Left cardiac atrium (tissue), 4 donors: ENCODE results near the gene PHF19. TPM values are rescaled to one million over a fixed set of nuclear protein-coding genes. Genes with fewer than 3 reads are reported as not detected.

Source experiments
- ATAC-seq, 2 donors: fragments of 200-7000 bp; cut with Tn5 transposase; one replicate each; pipeline ENCODE4 v1.9.1; 2020; ENCODE audit warnings: mild to moderate bottlenecking in 2 of 2, moderate library complexity in 2 of 2
- DNase-seq: peaks from one replicate; pipeline ENCODE4 v3.0.0-alpha.2; 2020
- intact Hi-C, 2 donors: fragments of 100-400 bp; cut with DNase I; formaldehyde crosslinking; loops; one replicate each; pipeline versions ENCODE4 v1.14.1 to v1.15.1; 2022 to 2023
- total RNA-seq, 2 donors: library from RNA; stranded (reverse); fragmentation: NEBNext Ultra II Directional; extraction: Animal tissue kit (Norgen Biotek cat#: 25700); gene quantifications; one replicate each; pipeline ENCODE4 v1.2.1, GENCODE V29; 2021
- donor health status: DM: no; HTN: yes; CAD: no.
- donor health status: DM: no; HTN: yes; CAD: no; lungs with severe emphysema.
- donor health status: DM: yes; HTN: yes; CAD: no.
- donor health status: Dilated cardiomyopathy.

PHF19 gene
- total RNA-seq, 2 donors from 2014 or later = 16.8 to 18.5 TPM

DNA sequence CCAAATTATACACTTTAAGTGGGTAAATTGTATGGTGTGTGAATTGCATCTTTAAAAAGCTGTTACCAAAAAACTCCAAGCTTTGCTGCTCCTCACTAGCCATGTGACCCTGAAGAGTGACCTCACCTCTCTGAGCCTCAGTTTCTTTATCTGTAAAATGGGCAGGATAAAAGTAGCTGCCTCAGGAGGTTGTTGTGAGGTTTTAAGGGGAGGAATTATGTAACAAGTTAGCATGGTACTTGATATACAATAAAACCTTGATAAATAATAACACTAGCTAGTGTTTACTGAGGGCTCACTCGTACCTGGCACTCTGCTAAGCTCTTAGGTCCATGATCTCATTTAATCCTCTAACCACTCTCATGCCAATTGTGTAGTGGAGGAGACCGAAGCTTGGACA lies 19.0 kb upstream of the PHF19 start:
- intact Hi-C loops = no loop called here
- DNase-seq = no peak

DNA sequence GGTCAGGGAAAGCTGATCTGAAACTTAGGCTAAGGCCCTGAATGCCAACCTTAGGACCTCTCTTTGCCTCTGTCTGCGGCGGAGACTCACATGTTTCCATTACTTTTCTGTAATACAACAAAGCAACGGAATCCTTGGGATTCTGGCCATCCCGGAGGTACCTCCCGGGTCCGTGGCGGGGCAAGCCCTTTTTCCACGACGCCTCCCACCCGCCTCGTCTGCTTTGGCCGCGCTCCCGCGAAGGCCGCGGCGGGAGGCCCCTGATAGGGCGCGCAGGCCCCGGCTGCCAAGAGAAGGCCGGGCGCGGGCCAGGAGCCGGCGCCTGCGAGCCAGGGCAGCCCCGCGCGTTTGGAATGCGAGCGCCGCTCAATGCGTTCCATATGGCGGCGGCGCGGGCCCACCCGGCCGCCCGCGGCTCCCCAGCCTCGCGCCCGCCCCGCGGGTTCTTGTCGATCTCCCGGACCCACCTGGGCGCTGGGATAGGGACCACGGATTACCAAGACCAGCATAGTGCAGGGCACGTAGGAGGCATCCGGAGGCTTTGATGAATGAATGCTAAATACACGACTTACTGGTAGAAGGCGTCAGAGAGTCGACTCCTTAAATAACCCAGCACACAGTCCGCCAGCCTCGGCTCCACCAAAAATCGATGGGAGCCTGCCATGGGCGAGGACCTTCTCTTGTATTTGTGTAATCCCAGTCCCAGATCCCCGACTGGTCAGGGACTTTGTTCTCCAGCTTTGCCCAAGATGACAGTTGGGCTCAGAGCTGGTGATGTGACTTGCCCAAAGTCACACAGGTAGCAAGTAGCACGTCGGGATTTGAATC lies 17.5 kb upstream of the PHF19 start:
- intact Hi-C loops = no loop called here
- peak; percentile 83 to 90 for ATAC-seq
- DNase-seq = peak; percentile 77

More for the DNA sequence above, 19.0 kb upstream of the PHF19 start:
- ATAC-seq = no peak

DNA sequence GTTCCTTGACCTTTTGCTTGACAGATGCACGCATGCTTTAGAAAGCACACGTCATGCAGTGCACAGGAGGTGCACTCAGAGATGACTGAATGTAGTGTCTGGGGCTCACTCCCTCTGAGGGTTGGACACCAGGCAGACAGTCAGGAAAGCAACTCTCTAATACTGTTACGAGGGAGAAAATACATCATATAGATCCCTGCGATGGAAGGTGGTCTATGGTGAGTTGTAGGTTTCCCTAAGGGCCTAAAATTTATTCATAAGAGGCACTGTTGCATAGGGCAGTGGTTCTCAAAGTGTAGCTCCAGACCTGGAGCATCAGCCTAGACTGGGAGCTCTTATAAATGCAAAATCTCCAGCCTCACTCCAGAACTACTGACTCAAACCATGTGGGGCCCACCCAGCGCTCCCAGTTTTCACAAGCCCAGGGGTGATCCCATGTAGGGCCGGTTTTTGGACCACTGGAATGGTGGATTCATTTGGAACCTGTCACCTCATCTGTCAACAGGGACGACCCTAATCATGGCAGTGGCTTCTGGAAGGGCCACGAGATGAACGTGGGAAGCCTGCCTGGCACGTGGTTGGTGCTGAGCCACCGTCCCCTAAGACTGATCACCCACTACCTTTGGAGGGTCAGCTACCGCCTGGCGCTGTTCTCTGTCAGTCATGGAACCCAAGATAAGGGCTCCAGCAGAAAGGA lies 16.8 kb upstream of the PHF19 start:
- intact Hi-C loops = no loop called here
- ATAC-seq = no peak
- no peak for DNase-seq

DNA sequence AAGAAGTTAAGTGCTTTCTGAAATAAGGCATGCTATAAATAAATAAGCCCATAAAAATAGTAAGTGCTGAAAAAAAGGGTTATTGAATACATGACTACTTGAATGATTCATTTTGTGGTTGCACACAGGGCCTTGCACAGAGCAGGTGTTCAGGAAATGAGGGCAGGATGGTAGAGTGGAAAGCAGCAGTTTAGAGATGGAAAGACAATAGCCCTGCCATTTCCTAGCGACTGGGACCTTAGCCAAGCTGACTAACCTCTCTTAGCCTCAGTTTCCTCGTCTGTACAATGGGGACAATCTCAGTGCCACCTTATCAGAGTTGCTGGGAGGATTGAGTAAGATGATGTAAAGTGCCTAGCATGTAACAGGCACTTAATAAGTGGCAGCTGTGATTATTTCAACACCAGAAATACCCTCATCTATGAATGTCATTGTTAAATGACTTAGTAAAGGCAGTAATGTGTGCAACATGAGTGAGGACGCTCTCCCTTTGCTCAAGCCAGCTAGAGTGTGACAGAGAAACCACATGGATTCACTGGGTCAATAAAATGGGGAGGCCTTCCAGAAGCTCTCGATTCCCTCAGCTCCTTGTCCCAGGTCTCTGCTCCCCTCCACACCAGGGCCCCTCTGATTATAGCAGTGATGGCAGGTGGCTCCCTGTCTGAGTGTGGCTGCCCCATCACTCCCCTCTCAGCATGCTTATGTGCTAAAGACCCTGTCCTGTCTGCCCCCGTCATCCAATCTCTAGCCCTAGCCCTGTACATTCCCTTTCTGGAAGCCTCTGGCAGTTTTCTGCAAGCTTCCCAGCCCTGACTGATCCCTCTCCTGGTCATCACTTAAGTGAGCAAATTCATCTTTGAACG lies 16.0 kb upstream of the PHF19 start:
- intact Hi-C loops = no loop called here
- no peak for DNase-seq
- ATAC-seq = no peak

DNA sequence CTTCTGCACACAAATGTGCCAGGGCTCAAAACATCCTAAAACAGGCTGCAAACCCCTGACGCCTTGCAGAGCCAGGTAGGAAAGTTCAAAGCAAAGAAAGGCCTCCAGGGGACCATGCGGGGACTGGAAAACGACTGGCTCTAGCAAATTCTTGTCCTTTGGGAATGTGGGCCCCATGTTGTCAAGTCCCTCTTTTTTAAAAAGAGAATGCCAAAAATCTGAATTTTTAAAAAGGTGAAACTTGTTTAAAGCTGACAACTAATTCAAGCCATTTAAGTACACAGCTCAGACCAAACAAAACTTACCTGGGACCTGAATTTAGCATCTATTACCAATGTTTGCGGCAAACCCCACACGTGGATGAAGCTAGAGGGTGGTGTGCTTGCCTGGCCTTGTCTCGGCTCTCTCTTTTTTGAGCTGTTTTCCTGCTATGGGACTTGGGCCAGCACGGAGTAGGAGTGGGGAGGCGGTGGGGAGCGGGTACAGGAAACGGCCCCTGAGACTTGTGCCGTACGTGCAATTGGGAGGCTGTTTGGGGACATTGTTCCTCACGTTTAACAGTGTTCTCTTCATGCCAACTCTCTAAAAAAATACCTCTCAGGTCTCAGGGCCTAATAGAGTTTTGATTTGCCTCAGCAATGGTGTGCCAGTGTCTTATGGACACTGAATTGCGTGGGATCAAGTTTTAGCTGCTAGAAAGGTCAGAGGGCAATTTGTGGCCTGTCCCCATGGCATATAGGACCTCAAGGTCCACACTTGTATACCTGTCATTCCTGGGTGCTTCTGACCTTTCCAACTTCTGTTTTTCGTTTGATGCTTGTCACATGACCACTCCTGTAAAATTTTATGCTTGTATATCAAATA lies 15.1 kb upstream of the PHF19 start:
- DNase-seq (no peak), ATAC-seq (no peak)
- intact Hi-C loops = no loop called here

DNA sequence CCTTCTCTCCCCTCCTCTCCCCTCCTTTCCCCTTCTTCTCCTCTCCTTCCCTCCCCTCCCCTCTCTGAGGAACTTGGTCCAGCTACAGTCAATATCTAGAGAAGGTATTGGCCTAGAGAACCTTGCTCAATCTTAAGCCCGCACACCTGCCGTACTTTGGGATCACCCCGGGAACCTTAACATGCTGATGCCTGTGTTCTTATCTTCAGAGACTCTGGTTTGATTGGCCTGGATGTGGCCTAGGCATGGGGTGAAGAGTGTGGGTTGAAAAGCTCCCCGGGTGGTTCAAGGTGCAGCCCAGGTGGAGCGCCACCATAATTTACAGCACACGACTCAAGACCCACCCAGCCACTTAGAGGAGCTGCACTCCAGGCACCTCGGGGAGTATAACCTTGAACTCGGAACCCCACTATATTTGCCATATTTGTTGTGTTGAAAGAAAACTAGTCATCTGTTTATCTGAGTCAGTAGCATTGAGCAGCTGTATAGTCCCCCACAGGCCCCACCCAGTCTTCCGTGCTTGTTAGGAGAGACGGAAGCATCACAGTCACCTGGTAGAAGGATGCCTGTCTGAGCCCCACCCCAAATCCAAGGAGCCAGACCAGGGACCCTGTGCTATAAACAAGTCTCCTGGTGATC lies 14.4 kb upstream of the PHF19 start:
- intact Hi-C loops = no loop called here
- DNase-seq (no peak), ATAC-seq (no peak)

DNA sequence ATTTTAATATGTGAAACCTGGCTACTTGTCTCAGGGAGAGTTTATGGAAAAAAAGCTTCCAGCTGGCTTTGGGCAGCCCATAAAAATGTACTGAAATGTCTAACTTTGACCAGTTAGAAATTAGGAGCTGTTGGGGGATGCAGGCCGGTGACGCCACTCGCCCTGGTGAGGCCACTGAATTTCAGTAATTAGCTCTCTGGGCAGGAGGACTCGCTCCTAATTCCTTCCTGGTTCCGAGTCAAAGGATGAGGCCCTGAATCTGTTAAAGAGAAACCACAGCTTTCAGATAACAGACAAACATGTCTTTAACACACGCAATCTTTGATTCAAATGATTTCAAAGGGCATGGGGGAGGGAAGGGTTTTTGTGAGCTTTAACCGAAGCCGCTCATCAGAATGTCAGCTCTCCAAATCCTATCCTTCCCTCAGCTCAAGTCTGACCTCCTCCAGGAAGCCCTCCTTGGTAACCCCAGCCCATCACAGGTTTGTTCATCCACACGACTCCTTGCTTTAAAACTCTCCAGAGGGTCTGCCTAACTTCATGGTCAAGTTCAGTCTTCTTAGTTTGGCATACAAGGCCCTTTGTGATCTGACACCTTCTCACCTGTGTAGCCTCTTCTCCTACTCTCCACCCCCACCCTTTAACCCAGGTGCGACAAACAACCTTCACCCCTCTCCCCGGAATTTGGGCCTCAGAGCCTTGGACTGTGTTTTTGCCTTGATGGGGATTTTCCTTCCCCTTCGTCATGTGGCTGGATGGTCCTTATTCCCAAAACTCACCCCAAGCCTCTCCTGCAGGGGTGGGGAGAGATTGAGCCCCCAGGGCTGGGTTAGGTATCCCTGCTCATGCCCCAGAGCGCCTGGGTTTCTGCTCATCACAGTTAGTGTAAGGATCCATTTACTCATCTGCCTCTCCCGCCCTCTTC lies 13.6 kb upstream of the PHF19 start:
- ATAC-seq (no peak), DNase-seq (no peak)
- intact Hi-C loops = no loop called here

DNA sequence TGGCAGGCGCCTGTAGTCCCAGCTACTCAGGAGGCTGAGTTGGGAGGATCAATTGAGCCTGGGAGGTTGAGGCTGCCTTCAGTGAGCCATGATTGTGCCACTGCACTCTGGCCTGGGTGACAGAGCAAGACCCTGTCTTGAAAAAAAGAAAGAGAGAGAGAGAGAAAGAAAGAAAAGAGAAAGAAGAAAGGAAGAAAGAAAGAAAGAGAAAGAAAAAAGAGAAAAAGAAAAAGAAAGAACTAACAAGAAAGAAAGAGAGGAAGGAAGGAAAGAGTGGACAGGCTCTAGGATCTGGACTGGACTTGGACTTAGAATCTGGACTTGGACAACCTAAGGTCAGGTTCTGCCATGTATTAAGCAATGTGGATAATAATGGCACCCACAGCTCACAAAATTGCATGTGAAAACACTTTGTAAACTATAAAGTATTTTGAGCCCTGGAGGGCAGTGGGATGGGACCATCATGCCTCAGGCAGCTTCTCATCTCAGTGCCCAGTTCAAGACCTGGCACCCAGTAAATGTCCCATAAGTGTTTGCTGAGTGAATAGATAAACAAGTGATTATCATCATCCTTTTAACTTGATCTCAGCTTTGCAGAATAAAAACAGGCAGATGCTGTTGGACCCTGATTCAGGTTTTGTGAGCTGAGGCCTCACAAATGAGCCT lies 12.8 kb upstream of the PHF19 start:
- no peak for ATAC-seq

DNA sequence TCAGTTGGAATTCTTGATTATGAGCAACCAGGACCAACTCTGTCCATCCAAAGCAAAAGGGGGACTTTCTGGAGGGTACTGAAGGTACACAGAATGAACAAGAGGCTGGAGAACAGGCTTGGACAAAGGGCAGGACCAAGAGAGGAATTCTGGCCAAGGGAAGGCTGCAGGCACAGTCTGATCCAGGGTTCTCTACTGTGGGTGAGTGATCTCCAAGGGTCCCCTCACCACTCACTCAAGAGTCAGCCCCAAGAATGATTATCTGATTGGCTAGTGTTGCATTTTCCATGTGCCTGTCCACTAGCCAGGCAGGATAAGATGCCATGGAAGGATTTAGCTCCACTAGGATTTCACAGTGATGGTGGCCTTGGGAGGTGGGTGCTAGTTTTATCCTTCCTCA lies 11.6 kb upstream of the PHF19 start:
- DNase-seq (no peak), ATAC-seq (no peak)
- intact Hi-C loops = no loop called here

More for the DNA sequence above, 12.8 kb upstream of the PHF19 start:
- no peak for DNase-seq
- intact Hi-C loops = no loop called here

DNA sequence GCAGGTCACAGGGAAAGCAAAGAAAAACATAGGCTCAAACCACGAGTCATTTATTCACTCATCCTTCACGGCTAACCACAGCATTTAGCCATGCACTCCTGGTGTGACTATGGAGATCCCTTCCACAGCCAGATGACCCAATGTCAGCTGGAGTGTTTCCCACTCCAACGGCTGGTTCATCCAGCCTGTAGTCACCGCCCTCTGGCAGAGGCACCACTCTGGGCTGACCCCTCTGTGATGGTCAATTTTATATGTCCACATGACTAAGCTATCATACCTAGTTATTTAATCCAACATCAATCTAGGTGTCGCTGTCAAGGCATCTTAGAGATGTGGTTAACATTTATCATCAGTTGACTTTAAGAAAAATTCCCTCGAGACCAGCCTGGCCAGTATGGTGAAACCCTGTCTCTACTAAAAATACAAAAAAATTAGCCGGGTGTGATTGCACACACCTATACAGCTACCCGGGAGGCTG lies 9.5 kb upstream of the PHF19 start:
- DNase-seq = no peak
- intact Hi-C loops = no loop called here
- peak; percentile 68 to 78 for ATAC-seq

DNA sequence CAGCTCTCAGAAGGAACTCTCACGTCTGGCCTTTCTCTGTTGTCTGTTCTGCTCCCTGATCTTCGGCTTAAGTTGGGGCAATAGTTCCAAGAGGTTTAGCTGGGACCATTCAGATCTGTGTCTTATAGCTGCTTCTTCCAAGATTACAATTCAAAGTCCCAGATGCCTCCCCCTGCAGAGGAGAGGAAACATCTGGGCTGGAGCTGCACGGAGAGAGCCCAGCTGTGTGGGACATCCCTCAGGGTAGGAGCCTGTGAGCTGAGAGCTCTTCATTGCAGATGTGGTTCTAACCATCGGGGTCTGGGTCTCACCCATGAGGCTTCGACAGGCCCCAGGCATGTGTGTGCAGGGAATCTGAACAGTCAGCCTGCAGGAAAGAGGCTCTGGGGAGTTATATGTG lies 9.0 kb upstream of the PHF19 start:
- peak; percentile 28 to 53 for ATAC-seq
- intact Hi-C loops = no loop called here
- DNase-seq = no peak

DNA sequence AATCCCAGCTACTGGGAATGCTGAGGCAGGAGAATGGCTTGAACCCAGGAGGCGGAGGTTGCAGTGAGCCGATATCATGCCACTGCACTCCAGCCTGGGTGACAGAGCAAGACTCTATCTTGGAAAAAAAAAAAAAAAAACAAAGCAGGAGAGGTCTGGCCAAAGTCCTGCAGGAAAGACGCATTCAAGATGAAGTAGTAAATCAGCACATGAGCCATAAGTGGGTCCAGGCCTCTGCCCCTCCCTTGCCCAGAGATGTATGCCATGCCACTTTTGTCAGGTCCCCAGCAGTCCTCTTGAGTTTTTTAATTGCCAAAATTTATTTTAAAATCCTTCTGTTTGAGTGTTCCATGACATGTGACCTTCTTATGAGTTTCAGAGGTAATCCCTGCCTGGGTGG lies 8.5 kb upstream of the PHF19 start:
- intact Hi-C loops = no loop called here
- ATAC-seq = no peak
- DNase-seq = no peak

DNA sequence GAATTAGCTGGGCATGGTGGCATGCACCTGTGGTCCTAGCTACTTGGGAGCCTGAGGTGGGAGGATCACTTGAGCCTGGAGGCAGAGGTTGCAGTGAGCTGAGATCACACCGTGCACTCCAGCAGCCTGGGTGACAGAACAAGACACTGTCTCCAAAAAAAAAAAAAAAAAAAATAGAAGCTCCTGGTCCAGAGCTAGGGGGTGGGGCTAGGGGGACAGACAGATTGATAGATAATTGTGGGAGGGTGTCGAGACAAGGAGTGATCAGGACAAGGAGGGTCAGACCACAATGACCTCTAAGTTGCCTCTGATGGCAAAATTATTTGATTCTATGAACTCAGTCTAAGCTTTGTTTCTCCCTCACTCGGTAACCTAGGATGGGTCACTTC lies 6.6 kb upstream of the PHF19 start:
- no peak for DNase-seq
- intact Hi-C loops = no loop called here

DNA sequence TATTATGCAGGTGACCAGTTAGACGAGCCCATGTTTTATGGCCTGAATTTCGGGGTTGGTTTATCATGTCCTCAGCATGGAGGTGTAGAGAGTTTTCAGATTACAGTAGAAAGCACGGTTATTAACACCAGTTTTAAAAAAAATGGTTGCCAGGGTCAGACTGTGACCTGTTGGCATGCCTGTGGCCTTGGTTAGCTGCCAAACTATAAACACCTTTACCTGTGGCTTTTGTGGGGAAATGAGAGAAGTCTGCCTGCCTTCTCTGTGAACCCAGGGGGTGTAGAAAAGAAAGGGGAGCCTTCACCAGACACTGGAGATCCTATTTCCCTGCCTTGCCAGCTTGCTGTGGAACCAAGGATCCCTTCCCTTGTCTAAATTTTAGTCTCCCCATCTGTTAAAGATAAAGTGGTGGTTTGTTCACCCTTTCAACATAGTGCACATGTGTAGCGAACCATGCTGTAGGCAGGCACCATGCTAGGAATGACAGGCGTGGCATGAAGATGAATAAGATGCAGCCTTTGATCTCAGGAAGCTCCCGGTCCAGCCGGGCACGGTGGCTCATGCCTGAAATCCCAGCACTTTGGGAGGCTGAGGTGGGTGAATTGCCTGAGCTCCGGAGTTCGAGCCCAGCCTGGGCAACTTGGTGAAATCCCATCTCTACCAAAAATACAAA lies 6.1 kb upstream of the PHF19 start:
- intact Hi-C loops = no loop called here
- DNase-seq (no peak), ATAC-seq (no peak)

More for the DNA sequence above, 6.6 kb upstream of the PHF19 start:
- no peak for ATAC-seq

DNA sequence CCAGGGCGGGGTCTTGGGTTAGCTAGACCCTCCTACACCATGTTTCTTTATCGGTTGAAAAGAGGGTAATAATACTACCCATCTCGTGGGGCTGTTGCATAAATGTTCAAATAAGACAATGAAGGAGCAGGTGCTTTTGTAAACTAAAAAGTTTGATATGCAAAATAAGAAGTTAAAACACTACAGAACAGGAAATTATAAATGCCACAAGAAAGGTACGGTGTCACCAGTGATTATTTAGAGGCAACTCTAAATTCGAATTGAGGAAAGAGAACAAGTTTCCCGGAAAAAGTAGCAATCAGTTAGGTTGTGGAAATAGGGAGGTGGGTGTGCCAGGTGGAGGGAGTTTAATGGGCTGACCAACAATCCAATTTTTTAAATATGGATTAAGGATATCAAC lies 2.5 kb upstream of the PHF19 start:
- ATAC-seq (no peak), DNase-seq (no peak)
- intact Hi-C loops = loop anchor here in 1 of 2 donors (5.0 kb wide), 1 partner anchor 53 kb away; no protein-coding TSS in a partner anchor
